HepG2 (cell line): ENCODE data around the gene ZNF627. TPM values are rescaled to one million over a fixed set of nuclear protein-coding genes. Genes with fewer than 3 reads are reported as not detected.

Experiments
- ARNTL ChIP-seq: sonication (generic); formaldehyde crosslinking; IDR thresholded peaks from 2 replicates; pipeline ENCODE4 v1.4.0; 2020; ENCODE audit warnings: mild to moderate bottlenecking, missing genetic modification reagents
- CHD2 ChIP-seq: IDR thresholded peaks from 2 replicates; pipeline ENCODE4 v1.6.1; 2011; ENCODE audit warnings: low read depth, low read length, improper control_type of control experiment
- MTF2 ChIP-seq: sonication (generic); formaldehyde crosslinking; IDR thresholded peaks from 2 replicates; pipeline ENCODE4 v1.5.0; 2020; ENCODE audit warnings: missing genetic modification reagents, borderline replicate concordance
- SATB2 ChIP-seq: sonication (generic); formaldehyde crosslinking; IDR thresholded peaks from 2 replicates; pipeline ENCODE4 v1.5.0; 2020; ENCODE audit warnings: missing genetic modification reagents
- STAG1 ChIP-seq: sonication (generic); formaldehyde crosslinking; IDR thresholded peaks from 2 replicates; pipeline ENCODE4 v1.4.0; 2020; ENCODE audit warnings: missing genetic modification reagents
- SUZ12 ChIP-seq: fragments of 150-350 bp; IDR thresholded peaks from 2 replicates; pipeline ENCODE4 v1.6.1; 2014; ENCODE audit warnings: low read depth, low read length
- THAP11 ChIP-seq: IDR thresholded peaks from 2 replicates; pipeline ENCODE4 v1.6.1; 2016; ENCODE audit warnings: missing biosample characterization, missing genetic modification reagents
- TRIM24 ChIP-seq: sonication (generic); formaldehyde crosslinking; IDR thresholded peaks from 2 replicates; pipeline ENCODE4 v1.8.0; 2022; ENCODE audit warnings: mild to moderate bottlenecking, missing genetic modification reagents
- ZBTB14 ChIP-seq: sonication (generic); formaldehyde crosslinking; IDR thresholded peaks from 2 replicates; pipeline ENCODE4 v1.4.0; 2020; ENCODE audit warnings: missing genetic modification reagents
- ZBTB8A ChIP-seq: sonication (generic); formaldehyde crosslinking; IDR thresholded peaks from 2 replicates; pipeline ENCODE4 v1.4.0; 2020; ENCODE audit warnings: mild to moderate bottlenecking, low read depth, missing genetic modification reagents, borderline replicate concordance
- ZNF225 ChIP-seq: sonication (generic); formaldehyde crosslinking; IDR thresholded peaks from 2 replicates; pipeline ENCODE4 v1.4.0; 2020; ENCODE audit warnings: mild to moderate bottlenecking, missing genetic modification reagents
- ZNF646 ChIP-seq: sonication (generic); formaldehyde crosslinking; IDR thresholded peaks from 2 replicates; pipeline ENCODE4 v1.9.0; 2021; ENCODE audit warnings: mild to moderate bottlenecking, missing genetic modification reagents
- ZNF770 ChIP-seq: sonication (generic); formaldehyde crosslinking; IDR thresholded peaks from 2 replicates; pipeline ENCODE4 v1.5.0; 2020; ENCODE audit warnings: mild to moderate bottlenecking, missing genetic modification reagents
- polyA plus RNA-seq, 8 experiments: library from polyadenylated mRNA; depleted of rRNA in 3 of 8; stranded (reverse) in 7 of 8; unstranded in 1 of 8; fragments of >200 nt; fragmentation: Illumina TruSeq in 4 of 8; extraction: Trizol in 4 of 8; gene quantifications; 2 replicates each; pipeline versions ENCODE4 v1.2.1 to v1.2.3, GENCODE V29; 2011 to 2016; ENCODE audit warnings: low read depth in 4 of 8, missing spikeins in 1 of 8, mixed read lengths in 1 of 8; ENCODE audit not compliant: insufficient read depth in 1 of 8
- total RNA-seq, 5 experiments: library from RNA; depleted of rRNA; stranded (reverse); fragments of >200 nt; fragmentation: Illumina TruSeq; extraction: Trizol; gene quantifications; 2 replicates each; pipeline ENCODE4 v1.2.3, GENCODE V29; 2016; ENCODE audit warnings: low read depth in 1 of 5
- TF ChIP-seq, protein P1 (sequence below): sonication (generic); formaldehyde crosslinking; IDR thresholded peaks from 2 replicates; pipeline ENCODE4 v1.9.0; 2022; ENCODE audit warnings: missing genetic modification reagents, mild to moderate bottlenecking, borderline replicate concordance
- TF ChIP-seq, protein P2 (sequence below): sonication (generic); formaldehyde crosslinking; IDR thresholded peaks from 2 replicates; pipeline ENCODE4 v1.4.0; 2020; ENCODE audit warnings: mild to moderate bottlenecking, missing genetic modification reagents

The ZNF627 gene
- total and polyA plus RNA-seq, 2 of the 13 experiments (the other 11 are each of a cell fraction or from before 2014, with no cell fraction given), result 4.2 to 12.7 TPM

GRCh38 chr19:11639602-11640471, 42.6 kb downstream of the ZNF627 start (continued):
- TF ChIP-seq ZNF646 (CRISPR knock-in tag) (no peak), MTF2 (CRISPR knock-in tag) (no peak), ZNF770 (CRISPR knock-in tag) (peak; percentile 51; the same call in 1 of the 2 replicates), ZBTB14 (CRISPR knock-in tag) (no peak), ZBTB8A (no peak), CHD2 (no peak), ZNF225 (CRISPR knock-in tag) (no peak), ARNTL (CRISPR knock-in tag) (no peak), STAG1 (CRISPR knock-in tag) (no peak), TRIM24 (CRISPR knock-in tag) (no peak), SATB2 (CRISPR knock-in tag) (no peak), THAP11 (no peak), SUZ12 (no peak)
- TF ChIP-seq, protein P1, sequence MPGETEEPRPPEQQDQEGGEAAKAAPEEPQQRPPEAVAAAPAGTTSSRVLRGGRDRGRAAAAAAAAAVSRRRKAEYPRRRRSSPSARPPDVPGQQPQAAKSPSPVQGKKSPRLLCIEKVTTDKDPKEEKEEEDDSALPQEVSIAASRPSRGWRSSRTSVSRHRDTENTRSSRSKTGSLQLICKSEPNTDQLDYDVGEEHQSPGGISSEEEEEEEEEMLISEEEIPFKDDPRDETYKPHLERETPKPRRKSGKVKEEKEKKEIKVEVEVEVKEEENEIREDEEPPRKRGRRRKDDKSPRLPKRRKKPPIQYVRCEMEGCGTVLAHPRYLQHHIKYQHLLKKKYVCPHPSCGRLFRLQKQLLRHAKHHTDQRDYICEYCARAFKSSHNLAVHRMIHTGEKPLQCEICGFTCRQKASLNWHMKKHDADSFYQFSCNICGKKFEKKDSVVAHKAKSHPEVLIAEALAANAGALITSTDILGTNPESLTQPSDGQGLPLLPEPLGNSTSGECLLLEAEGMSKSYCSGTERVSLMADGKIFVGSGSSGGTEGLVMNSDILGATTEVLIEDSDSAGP (CRISPR knock-in tag), result peak; percentile 60; the same call in 1 of the 2 replicates
- TF ChIP-seq, protein P2, sequence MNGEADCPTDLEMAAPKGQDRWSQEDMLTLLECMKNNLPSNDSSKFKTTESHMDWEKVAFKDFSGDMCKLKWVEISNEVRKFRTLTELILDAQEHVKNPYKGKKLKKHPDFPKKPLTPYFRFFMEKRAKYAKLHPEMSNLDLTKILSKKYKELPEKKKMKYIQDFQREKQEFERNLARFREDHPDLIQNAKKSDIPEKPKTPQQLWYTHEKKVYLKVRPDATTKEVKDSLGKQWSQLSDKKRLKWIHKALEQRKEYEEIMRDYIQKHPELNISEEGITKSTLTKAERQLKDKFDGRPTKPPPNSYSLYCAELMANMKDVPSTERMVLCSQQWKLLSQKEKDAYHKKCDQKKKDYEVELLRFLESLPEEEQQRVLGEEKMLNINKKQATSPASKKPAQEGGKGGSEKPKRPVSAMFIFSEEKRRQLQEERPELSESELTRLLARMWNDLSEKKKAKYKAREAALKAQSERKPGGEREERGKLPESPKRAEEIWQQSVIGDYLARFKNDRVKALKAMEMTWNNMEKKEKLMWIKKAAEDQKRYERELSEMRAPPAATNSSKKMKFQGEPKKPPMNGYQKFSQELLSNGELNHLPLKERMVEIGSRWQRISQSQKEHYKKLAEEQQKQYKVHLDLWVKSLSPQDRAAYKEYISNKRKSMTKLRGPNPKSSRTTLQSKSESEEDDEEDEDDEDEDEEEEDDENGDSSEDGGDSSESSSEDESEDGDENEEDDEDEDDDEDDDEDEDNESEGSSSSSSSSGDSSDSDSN (CRISPR knock-in tag), result peak; percentile 94
